SH-SY5Y (cell line): ENCODE results near the gene PCNX1.

Experiments used
- GATA2 ChIP-seq: IDR thresholded peaks from 2 replicates; pipeline ENCODE4 v1.6.1; 2011; ENCODE audit warnings: mild to moderate bottlenecking, low read depth, low read length
- GATA3 ChIP-seq: IDR thresholded peaks from 2 replicates; pipeline ENCODE4 v1.6.1; 2011; ENCODE audit warnings: low read depth, mild to moderate bottlenecking, low read length, moderate library complexity

The PCNX1 gene

DNA sequence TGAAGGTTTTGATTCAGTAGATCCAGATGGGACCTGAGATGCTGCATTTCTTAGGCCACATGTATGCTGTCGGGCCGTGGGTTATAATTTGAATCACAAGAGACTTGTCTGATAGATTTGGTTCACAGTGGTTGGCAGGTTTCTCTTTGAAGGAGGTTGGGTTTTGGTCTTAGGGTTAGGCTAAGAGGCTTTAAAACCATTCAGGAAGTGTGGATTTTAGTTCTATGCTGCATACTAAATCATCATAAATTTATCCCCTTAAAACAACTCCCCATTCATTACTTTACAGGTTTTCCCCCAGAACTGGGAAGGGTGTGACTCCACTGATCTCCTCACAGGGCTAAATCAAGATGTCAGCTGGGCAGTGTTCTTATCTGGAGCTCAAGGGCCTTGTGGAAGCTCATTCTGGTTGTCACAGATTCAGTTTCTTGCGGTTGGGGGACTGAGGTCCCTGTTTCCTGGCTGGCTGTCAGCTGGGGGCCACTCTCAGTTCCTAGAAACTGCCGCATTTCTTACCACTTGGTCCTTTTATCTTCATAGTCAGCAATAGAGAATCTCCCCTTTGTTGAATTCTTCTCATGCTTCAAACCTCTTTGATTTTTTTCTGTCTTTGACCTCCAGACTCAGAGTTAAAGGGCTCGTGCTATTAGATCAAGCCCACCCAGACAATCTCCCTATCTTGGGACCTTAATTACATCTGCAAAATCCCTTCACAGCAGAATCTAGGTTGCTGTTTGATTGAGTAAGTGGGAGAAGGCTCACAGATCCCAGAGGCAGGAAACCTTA lies 20.6 kb upstream of the PCNX1 start:
- TF ChIP-seq GATA2 (no peak), GATA3 (no peak)

DNA sequence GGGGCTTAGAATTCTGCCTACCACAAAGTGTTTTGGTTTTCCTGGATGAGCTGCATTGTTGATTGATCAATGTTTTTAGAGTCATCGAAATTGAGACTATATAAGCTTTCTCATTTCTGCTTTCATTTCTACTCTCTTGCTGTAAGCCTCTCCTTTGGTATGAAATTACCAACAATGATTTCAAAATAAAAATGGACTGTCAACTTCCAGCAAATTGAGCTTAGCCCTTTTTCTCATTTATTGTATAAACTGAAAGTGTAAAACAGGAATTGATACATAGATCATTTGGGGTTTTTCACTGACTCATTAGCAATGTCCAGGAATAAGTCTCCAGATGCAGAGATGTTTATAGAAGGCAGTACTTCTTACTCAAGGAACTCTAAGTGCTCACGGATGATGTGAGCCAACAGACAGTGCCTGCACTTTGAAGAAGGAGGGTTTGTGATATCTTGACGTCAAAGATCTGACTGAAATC lies 20.0 kb upstream of the PCNX1 start:
- no peak for TF ChIP-seq GATA3
- no peak for TF ChIP-seq GATA2

DNA sequence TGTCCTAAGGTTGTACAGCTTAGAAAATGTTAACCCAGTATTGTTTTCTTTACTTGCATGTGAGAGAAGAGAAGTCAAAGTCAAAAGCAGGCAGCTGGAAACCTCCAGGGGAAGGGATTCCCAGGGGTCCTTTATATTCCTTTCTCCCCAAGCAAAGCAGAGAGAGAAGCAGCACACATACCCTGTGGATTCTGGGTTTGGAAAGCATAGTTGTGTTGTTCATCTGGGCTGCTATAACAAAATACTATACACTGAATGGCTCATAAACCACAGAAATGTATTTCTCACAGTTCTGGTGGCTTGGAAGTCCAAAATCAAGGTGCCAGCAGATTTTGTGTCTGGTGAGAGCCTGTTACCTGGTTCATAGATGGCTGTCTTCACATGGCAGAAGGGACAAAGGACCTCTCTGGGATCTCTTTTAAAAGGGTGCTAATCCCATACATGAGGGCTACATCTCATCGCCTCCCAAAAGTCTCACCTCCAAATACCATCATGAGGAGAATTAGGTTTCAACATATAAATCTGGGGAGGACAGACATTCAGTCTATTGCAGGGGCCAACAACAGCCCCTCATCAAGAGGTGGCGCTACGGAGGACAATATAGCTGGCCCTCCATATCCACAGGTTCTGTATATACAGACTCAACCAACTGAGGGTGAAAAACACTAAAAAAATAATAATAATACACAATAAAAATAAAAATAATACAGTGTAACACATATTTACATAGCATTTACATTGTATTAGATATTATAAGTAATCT lies 19.3 kb upstream of the PCNX1 start:
- TF ChIP-seq GATA3, result no peak
- no peak for TF ChIP-seq GATA2

DNA sequence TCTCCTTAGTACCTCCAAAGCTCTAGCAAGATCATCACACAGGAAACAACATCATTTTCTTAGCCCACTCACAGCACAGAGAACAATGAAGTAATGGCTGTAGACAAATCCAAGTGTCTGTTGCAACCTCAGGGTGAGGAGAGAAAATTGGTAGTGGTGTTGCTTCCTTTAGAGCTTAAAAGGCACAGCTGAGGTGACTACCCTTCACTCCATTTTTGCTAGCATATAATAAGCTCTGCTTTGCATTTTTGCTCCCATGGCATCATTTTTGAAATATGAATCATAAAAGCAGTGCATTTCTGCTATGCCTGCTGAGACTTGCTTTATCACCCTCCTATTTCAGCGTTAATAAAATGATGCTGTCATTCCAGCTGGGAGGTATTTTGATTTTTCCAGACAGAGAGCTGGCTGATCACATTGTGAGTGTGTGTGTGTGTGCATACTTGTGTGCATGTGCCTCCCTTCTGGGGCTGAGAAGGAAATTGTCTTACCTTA lies 18.5 kb upstream of the PCNX1 start:
- TF ChIP-seq GATA2 (no peak), GATA3 (no peak)

DNA sequence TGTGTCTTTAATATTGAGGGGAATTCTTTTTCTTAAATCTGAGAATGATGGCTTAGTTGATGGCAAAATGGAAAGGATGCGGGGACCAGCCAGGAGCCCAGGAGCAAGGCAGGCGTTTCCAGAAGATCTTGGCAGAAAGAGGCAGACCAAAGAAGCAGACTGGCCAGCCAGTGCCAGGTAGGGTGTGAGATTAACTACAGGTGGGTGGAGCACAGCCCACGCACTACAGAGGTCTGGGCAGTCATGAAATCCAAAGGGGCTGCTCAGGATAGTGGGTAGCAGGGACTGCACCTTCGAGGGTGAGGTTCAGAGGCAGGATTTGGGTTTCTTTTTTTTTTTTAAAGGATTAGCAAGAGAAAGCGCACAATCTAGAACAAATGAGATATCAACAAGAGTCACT lies 17.7 kb upstream of the PCNX1 start:
- TF ChIP-seq GATA2, result no peak
- no peak for TF ChIP-seq GATA3

DNA sequence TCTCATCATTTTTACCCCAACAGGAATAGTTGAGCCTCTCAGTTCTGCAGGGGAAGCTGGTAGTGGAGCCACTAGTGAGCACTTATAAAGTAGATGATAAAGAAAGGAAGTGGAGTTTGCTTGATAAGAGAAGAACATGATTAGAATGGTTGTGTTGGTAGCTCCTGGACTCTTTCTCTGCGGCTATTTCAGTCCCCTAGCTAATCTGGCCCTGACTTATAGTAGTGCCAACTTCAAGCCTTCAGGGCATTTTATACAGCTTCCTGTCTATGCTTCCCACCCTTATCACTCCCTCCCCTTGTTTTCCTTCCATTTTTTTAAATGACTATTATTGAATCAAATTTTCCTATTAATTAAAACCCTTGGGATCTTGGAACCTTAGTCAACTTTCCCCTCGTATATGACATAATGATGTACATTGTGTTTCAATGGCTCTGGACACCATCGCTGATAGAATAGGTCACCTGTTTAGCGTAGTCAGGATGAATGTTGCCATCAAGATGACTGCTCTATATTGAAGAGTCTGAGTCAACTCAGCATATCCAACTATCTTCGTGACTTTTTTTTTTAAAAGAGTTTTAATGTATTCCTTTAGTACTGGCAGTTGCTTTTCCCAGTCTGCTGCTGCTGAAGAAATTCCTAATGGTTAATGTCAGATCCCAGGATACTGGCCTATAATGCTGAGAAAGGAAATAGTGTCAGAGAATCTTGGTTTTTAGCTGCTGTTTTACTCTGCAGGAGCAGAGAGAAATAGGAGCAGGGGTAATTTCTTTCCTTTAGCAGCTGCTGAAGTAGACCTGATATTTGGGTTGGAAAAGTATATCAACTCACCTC lies 16.2 kb upstream of the PCNX1 start:
- TF ChIP-seq GATA3, result no peak
- TF ChIP-seq GATA2, result no peak

DNA sequence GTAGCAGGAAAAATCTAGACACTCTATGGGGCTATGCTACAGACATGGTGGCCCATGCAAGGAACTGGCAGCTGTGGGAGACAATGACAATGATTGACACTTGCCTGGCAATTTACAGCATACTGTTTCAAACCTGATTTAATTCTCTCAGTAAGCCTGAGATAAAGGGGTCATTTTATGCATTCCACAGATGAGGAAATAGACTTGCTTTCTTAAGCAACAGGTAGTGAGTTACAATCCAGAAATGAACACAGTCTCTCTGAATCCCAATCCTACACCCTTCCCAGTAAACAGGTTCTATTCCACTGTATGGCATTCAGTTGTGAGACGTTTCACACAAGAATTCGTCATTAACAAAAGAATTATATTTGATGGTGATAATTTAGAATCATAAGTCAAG lies 15.5 kb upstream of the PCNX1 start:
- TF ChIP-seq GATA3 (no peak), GATA2 (no peak)

DNA sequence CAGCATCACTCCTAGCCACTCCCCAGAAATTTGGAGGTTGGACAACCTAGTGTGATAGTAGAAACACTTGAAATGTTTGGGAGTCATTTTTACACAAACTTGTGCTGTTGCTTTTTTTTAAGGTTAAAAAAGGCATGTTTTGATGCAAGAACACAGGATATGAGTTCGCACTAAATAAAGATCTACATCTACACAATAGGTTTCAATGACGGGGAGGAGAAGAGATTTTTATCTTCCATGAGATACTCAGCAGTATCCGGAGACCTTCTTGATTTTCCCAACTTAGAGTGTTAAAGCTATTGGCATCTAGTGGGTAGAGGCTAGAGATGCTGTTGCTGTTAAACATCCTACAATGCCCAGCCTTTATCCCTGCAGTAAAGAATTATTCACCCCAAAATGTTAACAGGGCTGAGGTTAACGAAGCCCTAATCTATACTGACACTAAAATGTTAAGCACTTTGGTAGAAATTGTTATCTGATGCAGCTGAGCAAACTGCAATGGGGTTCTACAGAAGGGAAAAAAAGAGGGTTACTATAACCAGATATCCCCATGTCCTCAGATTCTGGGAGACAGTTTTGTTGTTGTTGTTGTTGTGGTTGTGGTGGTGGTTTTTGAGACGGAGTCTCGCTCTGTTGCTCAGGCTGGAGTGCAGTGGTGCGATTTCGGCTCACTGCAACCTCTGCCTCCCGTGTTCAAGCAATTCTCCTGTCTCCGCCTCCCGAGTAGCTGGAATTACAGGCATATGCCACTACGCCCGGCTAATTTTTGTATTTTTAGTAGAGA lies 14.0 kb upstream of the PCNX1 start:
- no peak for TF ChIP-seq GATA2
- no peak for TF ChIP-seq GATA3

DNA sequence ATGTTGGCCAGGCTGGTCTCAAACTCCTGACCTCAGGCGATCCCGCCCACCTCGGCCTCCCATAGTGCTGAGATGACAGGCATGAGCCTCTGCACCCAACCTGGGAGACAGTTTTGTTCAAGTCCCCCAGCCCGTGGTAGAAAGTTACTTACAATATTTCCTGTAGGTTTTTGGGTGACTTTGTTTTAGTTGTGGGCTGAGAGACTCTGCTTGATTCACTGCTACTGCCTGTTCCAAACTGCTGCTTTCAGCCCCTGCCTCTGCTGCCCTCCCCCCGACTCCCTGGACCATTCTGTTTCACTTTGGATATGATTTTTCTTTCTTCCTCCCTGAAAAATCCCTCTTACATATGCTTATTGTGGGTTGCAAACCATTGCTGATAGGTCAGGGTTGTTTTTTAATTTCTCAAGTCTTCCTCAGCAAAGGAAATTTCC lies 13.4 kb upstream of the PCNX1 start:
- no peak for TF ChIP-seq GATA3
- TF ChIP-seq GATA2, result no peak

DNA sequence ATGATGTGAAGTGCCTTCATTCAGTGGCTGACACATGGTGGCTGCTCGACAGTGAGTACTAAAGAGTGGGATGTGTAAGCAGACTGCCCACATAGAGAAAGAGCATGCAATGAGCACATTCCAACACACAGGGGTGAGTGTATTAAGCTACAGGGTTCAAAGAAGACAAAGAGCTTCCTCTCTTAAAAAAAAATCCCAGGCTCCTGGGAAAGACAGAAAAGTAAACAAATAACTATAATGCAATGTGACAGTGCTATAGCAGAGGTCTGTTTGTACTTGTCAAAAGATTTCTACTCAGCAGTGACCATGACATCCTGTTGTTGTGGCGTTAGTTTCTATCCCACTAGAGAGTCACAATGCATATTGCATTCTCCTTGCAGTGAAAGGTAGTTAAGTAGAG lies 12.4 kb upstream of the PCNX1 start:
- no peak for TF ChIP-seq GATA3
- TF ChIP-seq GATA2, result no peak

DNA sequence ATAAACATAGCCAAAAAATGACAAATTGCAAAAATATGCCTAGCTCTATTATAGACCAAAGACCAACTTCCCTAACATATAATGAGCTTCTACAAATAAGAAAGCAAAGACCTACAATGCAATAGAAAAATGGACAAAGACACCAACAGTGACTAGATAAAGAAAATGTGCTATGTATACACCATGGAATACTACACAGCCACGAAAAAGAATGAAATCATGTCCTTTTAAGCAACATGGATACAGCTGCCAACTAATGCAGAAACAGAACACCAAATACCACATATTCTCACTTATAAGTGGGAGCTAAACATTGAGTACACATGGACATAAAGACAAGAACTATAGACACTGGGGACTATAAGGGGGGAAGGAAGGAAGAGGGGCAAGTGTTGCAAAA lies 10.9 kb upstream of the PCNX1 start:
- TF ChIP-seq GATA2 (no peak), GATA3 (no peak)

DNA sequence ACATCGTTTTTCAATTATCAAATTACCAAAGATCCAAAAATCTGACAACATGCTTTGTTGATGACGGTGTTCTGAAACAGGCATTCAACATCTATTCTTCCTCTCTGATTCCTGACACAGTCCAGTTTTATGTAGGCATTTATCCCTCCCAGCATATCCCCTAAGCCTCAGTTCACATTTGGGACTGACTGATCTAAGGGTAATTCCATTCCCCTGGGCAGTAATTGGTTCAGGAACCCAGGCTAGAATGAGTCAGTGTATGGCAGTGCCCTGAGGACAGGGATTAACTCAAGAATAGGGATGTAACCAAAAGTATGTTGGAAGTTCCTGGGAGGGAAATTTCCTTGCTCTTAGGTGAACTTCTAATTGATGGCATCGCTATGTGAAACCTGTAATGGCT lies 10.3 kb upstream of the PCNX1 start:
- TF ChIP-seq GATA3, result no peak
- no peak for TF ChIP-seq GATA2

DNA sequence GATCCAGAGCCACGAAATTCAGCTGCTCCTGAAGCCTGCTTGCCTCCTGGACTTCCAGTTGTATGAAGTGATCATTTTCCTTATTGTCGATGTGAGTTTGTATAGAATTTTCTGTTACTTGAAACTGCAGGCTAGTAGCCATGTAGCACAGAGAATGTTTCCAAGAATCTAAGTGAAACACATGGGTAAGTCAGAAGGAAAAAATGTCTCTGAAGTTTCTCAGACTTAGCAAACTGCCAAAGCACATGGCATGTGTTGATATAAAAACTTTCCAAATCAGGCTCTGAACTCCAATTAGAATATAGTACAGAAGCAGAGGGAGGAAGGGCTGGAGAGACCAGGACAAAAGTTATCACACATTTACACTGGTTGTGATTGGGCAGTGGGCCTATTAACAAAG lies 9.8 kb upstream of the PCNX1 start:
- TF ChIP-seq GATA3, result no peak
- TF ChIP-seq GATA2, result no peak
